Measurements from ENCODE around the gene FCGR2B. TPM values are rescaled to one million over a fixed set of nuclear protein-coding genes. Genes with fewer than 3 reads are reported as not detected.

The FCGR2B gene
- total and polyA plus RNA-seq, 2 donors (not counting 1 experiment from before 2014, with no cell fraction given): not detected

DNA sequence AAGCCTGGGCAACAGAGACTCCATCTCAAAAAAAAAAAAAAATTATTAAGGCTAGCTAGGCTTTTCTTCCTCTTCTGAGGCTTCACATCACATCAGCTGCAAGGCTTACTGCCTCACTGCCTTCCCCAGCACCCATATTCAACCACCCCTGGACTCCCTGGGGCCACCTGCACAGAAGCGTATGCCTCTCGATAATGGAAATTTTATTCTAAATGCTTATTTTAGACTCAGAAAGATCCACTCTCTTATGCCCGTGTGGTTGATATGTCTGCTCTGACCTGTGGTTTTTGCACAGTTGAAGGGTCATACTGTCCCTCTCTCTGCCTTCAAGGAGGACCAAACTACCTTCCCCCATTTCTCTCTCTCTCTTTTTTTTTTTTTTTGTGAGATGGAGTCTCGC, 42.6 kb downstream of the FCGR2B start:
- H3K9ac ChIP-seq (ENCODE audit: insufficient read depth, low read length): no peak overlapping the region
- no peak overlapping the region for H3K4me2 ChIP-seq (ENCODE audit: extremely low read depth, insufficient read depth, low read length)
- DNase-seq (ENCODE audit: low read depth in 2 of 2): no peak
- TF ChIP-seq EZH2 (IDR thresholded peaks at IDR 0.05; ENCODE audit: low read length, missing control alignments): no peak
- TF ChIP-seq, protein P1, sequence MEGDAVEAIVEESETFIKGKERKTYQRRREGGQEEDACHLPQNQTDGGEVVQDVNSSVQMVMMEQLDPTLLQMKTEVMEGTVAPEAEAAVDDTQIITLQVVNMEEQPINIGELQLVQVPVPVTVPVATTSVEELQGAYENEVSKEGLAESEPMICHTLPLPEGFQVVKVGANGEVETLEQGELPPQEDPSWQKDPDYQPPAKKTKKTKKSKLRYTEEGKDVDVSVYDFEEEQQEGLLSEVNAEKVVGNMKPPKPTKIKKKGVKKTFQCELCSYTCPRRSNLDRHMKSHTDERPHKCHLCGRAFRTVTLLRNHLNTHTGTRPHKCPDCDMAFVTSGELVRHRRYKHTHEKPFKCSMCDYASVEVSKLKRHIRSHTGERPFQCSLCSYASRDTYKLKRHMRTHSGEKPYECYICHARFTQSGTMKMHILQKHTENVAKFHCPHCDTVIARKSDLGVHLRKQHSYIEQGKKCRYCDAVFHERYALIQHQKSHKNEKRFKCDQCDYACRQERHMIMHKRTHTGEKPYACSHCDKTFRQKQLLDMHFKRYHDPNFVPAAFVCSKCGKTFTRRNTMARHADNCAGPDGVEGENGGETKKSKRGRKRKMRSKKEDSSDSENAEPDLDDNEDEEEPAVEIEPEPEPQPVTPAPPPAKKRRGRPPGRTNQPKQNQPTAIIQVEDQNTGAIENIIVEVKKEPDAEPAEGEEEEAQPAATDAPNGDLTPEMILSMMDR (conservative IDR thresholded peaks at IDR 0.05 in 1 of 2, IDR thresholded peaks at IDR 0.05 in 1 of 2; ENCODE audit: low read depth in 1 of 2, low read length in 2 of 2): no peak
- no peak overlapping the region for H3K4me3 ChIP-seq (replicated peaks in 1 of 4; ENCODE audit: control extremely low read depth in 1 of 4, insufficient read depth in 1 of 4, low read depth in 3 of 4, low read length in 4 of 4)
- H3K36me3 ChIP-seq (ENCODE audit: control insufficient read depth, insufficient read depth, low read length): no peaks in the 10 kb centered on the region
- no peaks in the 10 kb centered on the region for H3K27me3 ChIP-seq (ENCODE audit: control insufficient read depth, insufficient read depth, low read length)
- H4K20me1 ChIP-seq (ENCODE audit: control insufficient read depth, extremely low read depth, insufficient read depth, low read length): no peaks in the 10 kb centered on the region
- H3K27ac ChIP-seq (ENCODE audit: insufficient read depth, low read length): peak overlapping the region; percentile 81
- H3K79me2 ChIP-seq (ENCODE audit: control insufficient read depth, insufficient read depth, low read length): no peaks in the 10 kb centered on the region
- no peaks in the 10 kb centered on the region for H3K9me3 ChIP-seq (ENCODE audit: control insufficient read depth, insufficient read depth, low read depth, low read length)
- no peak overlapping the region for H2AFZ ChIP-seq (ENCODE audit: low read length)
- peaks cover 7% of the 10 kb centered on the region for H3K4me1 ChIP-seq (ENCODE audit: control insufficient read depth, extremely low read depth, insufficient read depth, low read length)

DNA sequence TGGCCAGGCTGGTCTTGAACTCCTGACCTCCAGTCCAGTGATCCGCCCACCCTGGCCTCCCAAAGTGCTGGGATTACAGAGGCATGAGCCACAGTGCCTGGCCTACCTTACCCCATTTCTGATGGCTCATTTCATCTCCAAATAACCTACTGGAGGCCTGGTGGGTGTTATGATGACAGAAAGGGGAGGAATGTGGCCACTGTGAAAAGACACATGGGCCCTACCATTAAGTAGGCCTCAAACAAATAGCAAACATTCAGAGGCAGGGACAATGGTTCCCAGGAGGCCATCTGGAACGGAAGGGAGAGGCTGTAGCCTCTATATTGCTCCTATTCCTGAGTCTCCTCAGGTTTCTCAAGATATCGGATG, 43.2 kb downstream of the FCGR2B start:
- no peak overlapping the region for H3K9ac ChIP-seq (ENCODE audit: insufficient read depth, low read length)
- H3K4me3 ChIP-seq (replicated peaks in 1 of 4; ENCODE audit: control extremely low read depth in 1 of 4, insufficient read depth in 1 of 4, low read depth in 3 of 4, low read length in 4 of 4): no peak overlapping the region
- H2AFZ ChIP-seq (ENCODE audit: low read length): peak overlapping the region; percentile 68

DNA sequence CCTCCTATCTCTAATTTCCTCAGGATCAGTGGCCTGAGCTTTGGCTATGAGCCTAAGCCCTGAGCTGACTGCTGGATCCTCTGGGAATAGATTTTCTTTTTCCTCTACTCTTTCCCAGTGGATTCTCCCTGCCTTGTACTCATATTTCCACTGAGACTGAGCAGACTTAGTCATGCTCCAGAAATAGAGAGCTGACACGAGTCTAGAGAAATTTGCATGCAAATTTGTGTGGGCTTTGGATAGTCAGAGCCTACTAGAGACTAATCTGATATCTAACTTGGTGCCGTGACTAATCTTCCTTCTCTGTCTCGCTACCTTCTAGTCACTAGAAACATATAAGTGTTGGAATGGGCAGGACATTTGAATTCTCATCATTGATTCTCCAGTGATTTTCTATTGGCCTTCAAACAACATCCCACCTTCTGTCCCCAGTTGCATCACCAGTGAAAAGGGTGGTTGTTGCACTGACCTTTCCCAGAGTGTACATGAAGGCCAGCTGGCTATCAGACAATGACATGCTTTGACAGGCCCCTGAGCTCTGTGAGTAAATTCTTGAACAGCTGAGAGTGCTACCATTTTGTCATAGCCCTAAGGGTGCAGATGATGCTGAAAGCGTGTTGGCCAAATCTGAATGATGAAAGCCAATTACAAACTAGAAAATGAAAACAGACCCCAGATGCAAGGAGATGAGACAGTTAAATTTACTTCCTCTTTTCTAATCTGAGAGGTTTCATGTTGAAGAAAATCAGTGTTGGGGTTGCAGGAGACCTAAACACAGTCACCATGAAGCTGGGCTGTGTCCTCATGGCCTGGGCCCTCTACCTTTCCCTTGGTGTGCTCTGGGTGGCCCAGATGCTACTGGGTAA, 43.8 kb downstream of the FCGR2B start, which contains the start of gene FCRLA:
FCRLA (plus strand) TSS at position 748 of the 866 bp plus-strand sequence; CDS start at position 784, 36 bp downstream.
- H3K4me2 ChIP-seq (ENCODE audit: extremely low read depth, insufficient read depth, low read length): peak within 1 kb of the TSS; percentile 21
- H3K27me3 ChIP-seq (ENCODE audit: control insufficient read depth, insufficient read depth, low read length): no peaks in the 10 kb centered on the region
- no peaks in the 10 kb centered on the region for H3K36me3 ChIP-seq (ENCODE audit: control insufficient read depth, insufficient read depth, low read length)
- no peak within 1 kb of the TSS for H3K9ac ChIP-seq (ENCODE audit: insufficient read depth, low read length)
- no peaks in the 10 kb centered on the region for H4K20me1 ChIP-seq (ENCODE audit: control insufficient read depth, extremely low read depth, insufficient read depth, low read length)
- H3K4me3 ChIP-seq (replicated peaks in 1 of 4; ENCODE audit: control extremely low read depth in 1 of 4, insufficient read depth in 1 of 4, low read depth in 3 of 4, low read length in 4 of 4): no peak within 1 kb of the TSS
- peaks cover 7% of the 10 kb centered on the region for H3K4me1 ChIP-seq (ENCODE audit: control insufficient read depth, extremely low read depth, insufficient read depth, low read length)
- H3K9me3 ChIP-seq (ENCODE audit: control insufficient read depth, insufficient read depth, low read depth, low read length): no peaks in the 10 kb centered on the region
- no peak for TF ChIP-seq EZH2 (IDR thresholded peaks at IDR 0.05; ENCODE audit: low read length, missing control alignments)
- TF ChIP-seq, protein P1 (conservative IDR thresholded peaks at IDR 0.05 in 1 of 2, IDR thresholded peaks at IDR 0.05 in 1 of 2; ENCODE audit: low read depth in 1 of 2, low read length in 2 of 2): no peak
- H3K27ac ChIP-seq (ENCODE audit: insufficient read depth, low read length): peak within 1 kb of the TSS; percentile 81
- H3K79me2 ChIP-seq (ENCODE audit: control insufficient read depth, insufficient read depth, low read length): no peaks in the 10 kb centered on the region
- H2AFZ ChIP-seq (ENCODE audit: low read length): peak within 1 kb of the TSS; percentile 68
- peak; percentile 74 to 97 for DNase-seq (ENCODE audit: low read depth in 2 of 2)

More for the DNA sequence above, 43.2 kb downstream of the FCGR2B start:
- TF ChIP-seq EZH2 (IDR thresholded peaks at IDR 0.05; ENCODE audit: low read length, missing control alignments): no peak
- TF ChIP-seq, protein P1 (conservative IDR thresholded peaks at IDR 0.05 in 1 of 2, IDR thresholded peaks at IDR 0.05 in 1 of 2; ENCODE audit: low read depth in 1 of 2, low read length in 2 of 2): no peak
- Histone ChIP-seq H3K4me2 (ENCODE audit: extremely low read depth, insufficient read depth, low read length) (peak overlapping the region; percentile 21), H3K27me3 (ENCODE audit: control insufficient read depth, insufficient read depth, low read length) (no peaks in the 10 kb centered on the region), H3K27ac (ENCODE audit: insufficient read depth, low read length) (peak overlapping the region; percentile 81), H4K20me1 (ENCODE audit: control insufficient read depth, extremely low read depth, insufficient read depth, low read length) (no peaks in the 10 kb centered on the region), H3K4me1 (ENCODE audit: control insufficient read depth, extremely low read depth, insufficient read depth, low read length) (peaks cover 7% of the 10 kb centered on the region), H3K9me3 (ENCODE audit: control insufficient read depth, insufficient read depth, low read depth, low read length) (no peaks in the 10 kb centered on the region), H3K79me2 (ENCODE audit: control insufficient read depth, insufficient read depth, low read length) (no peaks in the 10 kb centered on the region), H3K36me3 (ENCODE audit: control insufficient read depth, insufficient read depth, low read length) (no peaks in the 10 kb centered on the region)
- peak in 1 of 2 donors; percentile 78 for DNase-seq (ENCODE audit: low read depth in 2 of 2)
